HFF-Myc (cell line): Measurements from ENCODE around the gene FBXL20.

Source experiments
- DNase-seq: peaks from one replicate; pipeline ENCODE4 v3.0.0-alpha.2; 2011; ENCODE audit warnings: low read depth; ENCODE audit errors: extremely low read depth
- H3K4me3 ChIP-seq: replicated peaks from 2 replicates; pipeline ENCODE4 v1.5.1; 2011; ENCODE audit warnings: low read depth, mild to moderate bottlenecking, control low read depth, low read length
- TF ChIP-seq, protein P1 (sequence below): IDR thresholded peaks from 2 replicates; pipeline ENCODE4 v1.5.1; 2012; ENCODE audit warnings: mild to moderate bottlenecking, low read depth, low read length, control low read depth; ENCODE audit errors: missing control alignments

The FBXL20 gene

DNA sequence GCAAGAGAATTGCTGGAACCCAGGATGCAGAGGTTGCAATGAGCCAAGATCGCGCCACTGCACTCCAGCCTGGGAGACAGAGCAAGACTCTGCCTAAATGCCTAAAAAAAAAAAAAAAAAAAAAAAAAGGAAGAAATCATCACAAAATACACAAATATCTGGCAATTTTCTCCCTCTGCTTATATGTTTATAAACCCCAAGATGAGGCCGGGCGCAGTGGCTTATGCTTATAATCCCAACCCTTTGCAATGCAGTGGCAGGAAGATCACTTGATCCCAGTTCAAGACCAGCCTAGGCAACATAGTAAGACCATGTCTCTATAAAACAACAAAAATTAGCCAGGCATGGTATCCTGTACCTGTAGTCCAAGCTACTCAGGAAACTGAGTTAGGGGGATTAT lies 28.2 kb upstream of the FBXL20 start:
- no peak overlapping the region for H3K4me3 ChIP-seq
- TF ChIP-seq, protein P1, sequence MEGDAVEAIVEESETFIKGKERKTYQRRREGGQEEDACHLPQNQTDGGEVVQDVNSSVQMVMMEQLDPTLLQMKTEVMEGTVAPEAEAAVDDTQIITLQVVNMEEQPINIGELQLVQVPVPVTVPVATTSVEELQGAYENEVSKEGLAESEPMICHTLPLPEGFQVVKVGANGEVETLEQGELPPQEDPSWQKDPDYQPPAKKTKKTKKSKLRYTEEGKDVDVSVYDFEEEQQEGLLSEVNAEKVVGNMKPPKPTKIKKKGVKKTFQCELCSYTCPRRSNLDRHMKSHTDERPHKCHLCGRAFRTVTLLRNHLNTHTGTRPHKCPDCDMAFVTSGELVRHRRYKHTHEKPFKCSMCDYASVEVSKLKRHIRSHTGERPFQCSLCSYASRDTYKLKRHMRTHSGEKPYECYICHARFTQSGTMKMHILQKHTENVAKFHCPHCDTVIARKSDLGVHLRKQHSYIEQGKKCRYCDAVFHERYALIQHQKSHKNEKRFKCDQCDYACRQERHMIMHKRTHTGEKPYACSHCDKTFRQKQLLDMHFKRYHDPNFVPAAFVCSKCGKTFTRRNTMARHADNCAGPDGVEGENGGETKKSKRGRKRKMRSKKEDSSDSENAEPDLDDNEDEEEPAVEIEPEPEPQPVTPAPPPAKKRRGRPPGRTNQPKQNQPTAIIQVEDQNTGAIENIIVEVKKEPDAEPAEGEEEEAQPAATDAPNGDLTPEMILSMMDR = no peak
- no peak for DNase-seq

GRCh38 chr17:39416141-39416540 lies 14.7 kb upstream of the FBXL20 start:
- TF ChIP-seq, protein P1 = no peak
- no peak overlapping the region for H3K4me3 ChIP-seq
- no peak for DNase-seq

- DNase-seq = no peak
- H3K4me3 ChIP-seq = no peak overlapping the region
- TF ChIP-seq, protein P1 = no peak
Observed at GRCh38 chr17:39410279-39410678, 8.9 kb upstream of the FBXL20 start.

- no peak for DNase-seq
- TF ChIP-seq, protein P1 = no peak
- no peak overlapping the region for H3K4me3 ChIP-seq
Observed at GRCh38 chr17:39408360-39408759, 6.9 kb upstream of the FBXL20 start.

DNA sequence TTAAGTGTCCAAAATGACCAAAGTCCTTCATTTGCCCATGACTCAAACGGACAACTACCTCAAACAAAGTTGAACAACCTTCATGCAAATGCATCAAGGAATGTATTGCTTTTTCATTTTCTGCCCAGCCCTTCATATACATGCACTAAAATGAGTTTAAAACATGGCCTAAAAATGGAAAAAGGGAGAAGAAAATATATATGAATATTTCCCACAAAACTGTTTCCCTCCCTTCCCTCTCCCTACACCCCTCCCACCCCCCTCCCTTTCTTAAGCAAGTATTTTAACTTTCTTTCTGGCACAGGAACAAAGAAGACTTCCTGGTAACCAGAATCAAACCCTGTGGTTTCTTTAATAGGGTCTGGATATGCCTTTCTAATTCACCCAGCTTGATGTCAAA lies 5.5 kb upstream of the FBXL20 start:
- no peak overlapping the region for H3K4me3 ChIP-seq
- TF ChIP-seq, protein P1 = no peak
- DNase-seq = no peak

DNA sequence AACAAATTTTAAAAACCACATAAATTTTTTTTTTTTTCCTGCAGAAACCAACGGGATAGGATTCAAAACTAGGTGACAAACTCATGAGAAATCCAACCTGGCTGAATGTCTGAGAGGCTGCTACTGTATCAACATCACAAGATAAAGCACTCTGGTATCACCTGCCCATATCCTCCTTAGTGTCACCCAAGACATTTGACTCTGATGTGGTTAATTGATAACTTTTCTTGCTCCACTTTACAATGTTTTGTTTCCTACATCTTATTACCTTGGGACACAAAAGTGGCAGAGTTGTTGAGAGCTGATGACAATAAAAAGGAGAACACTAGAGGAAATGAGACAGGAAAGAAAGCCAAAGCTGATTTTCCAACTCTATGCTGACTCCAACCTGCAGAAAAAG lies 4.0 kb upstream of the FBXL20 start:
- no peak overlapping the region for H3K4me3 ChIP-seq
- TF ChIP-seq, protein P1 = no peak
- DNase-seq = no peak
